K562 (cell line): ENCODE results near the gene LYPLA2. TPM values are rescaled to one million over a fixed set of nuclear protein-coding genes. Genes with fewer than 3 reads are reported as not detected.

Source experiments
- ASH1L ChIP-seq: fragments of 450-650 bp; IDR thresholded peaks from 2 replicates; pipeline ENCODE4 v1.6.1; 2018; ENCODE audit warnings: borderline replicate concordance, mild to moderate bottlenecking, low read depth; ENCODE audit not compliant: partially characterized antibody
- FOXJ2 ChIP-seq: fragments of 200-800 bp; sonication (Bioruptor generic); IDR thresholded peaks from 2 replicates; pipeline ENCODE4 v1.6.1; 2016; ENCODE audit warnings: missing genetic modification characterization, missing compliant biosample characterization
- KLF1 ChIP-seq: fragments of 450-650 bp; IDR thresholded peaks from 2 replicates; pipeline ENCODE4 v1.6.1; 2016; ENCODE audit warnings: missing genetic modification characterization, missing compliant biosample characterization
- L3MBTL2 ChIP-seq: fragments of 450-650 bp; IDR thresholded peaks from 2 replicates; pipeline ENCODE4 v1.6.1; 2016; ENCODE audit warnings: mild to moderate bottlenecking, moderate library complexity
- LEF1 ChIP-seq: fragments of 450-650 bp; IDR thresholded peaks from 2 replicates; pipeline ENCODE4 v1.6.1; 2016; ENCODE audit warnings: mild to moderate bottlenecking
- NFIC ChIP-seq: fragments of 450-650 bp; IDR thresholded peaks from 2 replicates; pipeline ENCODE4 v1.6.1; 2017; ENCODE audit warnings: mild to moderate bottlenecking, inconsistent platforms
- POLR2A ChIP-seq: fragments of 450-650 bp; conservative IDR thresholded peaks from 2 replicates; pipeline ENCODE4 v1.6.1; 2016
- POLR2G ChIP-seq: fragments of 200-400 bp; formaldehyde crosslinking; IDR thresholded peaks from 2 replicates; pipeline ENCODE4 v1.6.1; 2017; ENCODE audit warnings: low read depth, mild to moderate bottlenecking, antibody characterized with exemption, low read length, moderate library complexity
- RAD51 ChIP-seq: fragments of 450-650 bp; IDR thresholded peaks from 2 replicates; pipeline ENCODE4 v1.7.1; 2016; ENCODE audit warnings: low read depth, mild to moderate bottlenecking, borderline replicate concordance
- RBM15 ChIP-seq: fragments of 200-400 bp; formaldehyde crosslinking; IDR thresholded peaks from 2 replicates; pipeline ENCODE4 v1.6.1; 2018; ENCODE audit warnings: mild to moderate bottlenecking, low read length, moderate library complexity; ENCODE audit not compliant: insufficient read depth
- TAL1 ChIP-seq: fragments of 450-650 bp; IDR thresholded peaks from 2 replicates; pipeline ENCODE4 v1.6.1; 2016; ENCODE audit warnings: mild to moderate bottlenecking
- TARDBP ChIP-seq: fragments of 450-650 bp; IDR thresholded peaks from 2 replicates; pipeline ENCODE4 v1.6.1; 2016
- ZKSCAN1 ChIP-seq: fragments of 150-350 bp; IDR thresholded peaks from 2 replicates; pipeline ENCODE4 v1.6.1; 2016; ENCODE audit warnings: low read depth, low read length
- ZNF507 ChIP-seq: conservative IDR thresholded peaks from 2 replicates; pipeline ENCODE4 v1.6.1; 2017; ENCODE audit warnings: missing genetic modification characterization, missing compliant biosample characterization
- polyA plus RNA-seq, 8 experiments: library from polyadenylated mRNA; depleted of rRNA in 4 of 8; stranded (reverse) in 5 of 8; unstranded in 3 of 8; fragments of >200 nt; fragmentation: Nextera tagmentation in 2 of 8; fragmentation: Illumina TruSeq in 1 of 8; extraction: Ambion mirVana in 2 of 8; extraction: Trizol in 1 of 8; gene quantifications; 2 replicates each; pipeline versions ENCODE4 v1.2.1 to v1.2.3, GENCODE V29; 2011 to 2014; ENCODE audit warnings: inconsistent platforms in 1 of 8, missing spikeins in 1 of 8
- total RNA-seq, 7 experiments: library from RNA; depleted of rRNA in 6 of 7; stranded (reverse); fragments of >200 nt in 6 of 7; fragmentation: Illumina TruSeq in 2 of 7; extraction: Trizol in 2 of 7; gene quantifications; 2 replicates each; pipeline versions ENCODE4 v1.2.1 to v1.2.3, GENCODE V29; 2011 to 2021; ENCODE audit warnings: low replicate concordance in 1 of 7
- TF ChIP-seq, protein P1 (sequence below): fragments of 250-450 bp; sonication (Bioruptor Pico); IDR thresholded peaks from 2 replicates; pipeline ENCODE4 v1.4.0; 2020; ENCODE audit warnings: mild to moderate bottlenecking, moderate library complexity
- TF ChIP-seq, protein P2 (sequence below): sonication (generic); formaldehyde crosslinking; IDR thresholded peaks from 2 replicates; pipeline ENCODE4 v1.8.1; 2023; ENCODE audit warnings: mild to moderate bottlenecking, missing genetic modification reagents
- TF ChIP-seq, protein P3 (sequence below): fragments of 450-650 bp; IDR thresholded peaks from 2 replicates; pipeline ENCODE4 v1.6.1; 2016; ENCODE audit warnings: low read depth, mild to moderate bottlenecking, moderate library complexity
- TF ChIP-seq, protein P4 (sequence below): sonication (generic); formaldehyde crosslinking; IDR thresholded peaks from 2 replicates; pipeline ENCODE4 v1.8.0; 2022; ENCODE audit warnings: mild to moderate bottlenecking, missing genetic modification reagents
- TF ChIP-seq, protein P5 (sequence below): fragments of 200-800 bp; sonication (Bioruptor generic); IDR thresholded peaks from 2 replicates; pipeline ENCODE4 v1.6.1; 2017; ENCODE audit warnings: missing genetic modification characterization, missing compliant biosample characterization

The LYPLA2 gene
- total and polyA plus RNA-seq, 9 of the 15 experiments (the other 6 are each of a cell fraction or from before 2014, with no cell fraction given): 3.9 to 128 (median 60.1) TPM

DNA sequence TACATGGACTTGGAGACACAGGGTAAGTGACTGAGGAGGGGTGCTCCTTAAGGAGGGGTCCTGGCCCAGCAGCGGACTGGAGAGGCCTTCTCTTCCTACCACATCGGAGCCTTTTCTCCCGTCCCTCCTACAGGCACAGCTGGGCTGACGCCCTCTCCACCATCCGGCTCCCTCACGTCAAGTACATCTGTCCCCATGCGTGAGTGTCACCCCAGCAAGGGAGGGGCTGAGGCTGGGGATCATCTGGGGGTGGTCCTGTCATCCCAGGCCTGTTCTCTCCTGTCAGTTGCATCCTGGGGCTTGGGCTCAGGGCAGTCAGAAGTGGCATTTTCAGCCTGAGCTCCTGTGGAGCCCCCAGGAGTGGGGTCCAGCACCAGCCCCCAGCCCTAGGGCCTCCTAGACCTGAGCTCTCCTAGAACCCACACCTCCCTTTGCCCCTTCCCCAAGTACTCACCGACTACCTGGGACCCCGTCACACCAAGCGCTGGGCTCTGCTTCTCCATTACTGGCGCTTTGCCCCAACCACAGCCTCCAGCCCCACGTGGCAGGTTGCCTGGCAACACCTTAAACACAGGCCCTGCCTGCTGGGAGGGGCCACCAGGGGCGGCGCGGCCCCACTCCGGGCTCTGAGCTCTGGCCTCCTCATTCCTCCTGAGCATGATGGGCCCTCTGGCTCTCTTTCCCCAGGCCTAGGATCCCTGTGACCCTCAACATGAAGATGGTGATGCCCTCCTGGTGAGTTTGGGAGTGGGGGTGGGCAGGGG, 2.3 kb downstream of the LYPLA2 start (continued):
- no peak for TF ChIP-seq RBM15
- TF ChIP-seq POLR2G: peak; percentile 74
- TF ChIP-seq ASH1L: no peak
- TF ChIP-seq, protein P1, sequence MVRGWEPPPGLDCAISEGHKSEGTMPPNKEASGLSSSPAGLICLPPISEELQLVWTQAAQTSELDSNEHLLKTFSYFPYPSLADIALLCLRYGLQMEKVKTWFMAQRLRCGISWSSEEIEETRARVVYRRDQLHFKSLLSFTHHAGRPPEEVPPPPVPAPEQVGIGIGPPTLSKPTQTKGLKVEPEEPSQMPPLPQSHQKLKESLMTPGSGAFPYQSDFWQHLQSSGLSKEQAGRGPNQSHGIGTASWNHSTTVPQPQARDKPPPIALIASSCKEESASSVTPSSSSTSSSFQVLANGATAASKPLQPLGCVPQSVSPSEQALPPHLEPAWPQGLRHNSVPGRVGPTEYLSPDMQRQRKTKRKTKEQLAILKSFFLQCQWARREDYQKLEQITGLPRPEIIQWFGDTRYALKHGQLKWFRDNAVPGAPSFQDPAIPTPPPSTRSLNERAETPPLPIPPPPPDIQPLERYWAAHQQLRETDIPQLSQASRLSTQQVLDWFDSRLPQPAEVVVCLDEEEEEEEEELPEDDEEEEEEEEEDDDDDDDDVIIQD: no peak
- TF ChIP-seq, protein P2, sequence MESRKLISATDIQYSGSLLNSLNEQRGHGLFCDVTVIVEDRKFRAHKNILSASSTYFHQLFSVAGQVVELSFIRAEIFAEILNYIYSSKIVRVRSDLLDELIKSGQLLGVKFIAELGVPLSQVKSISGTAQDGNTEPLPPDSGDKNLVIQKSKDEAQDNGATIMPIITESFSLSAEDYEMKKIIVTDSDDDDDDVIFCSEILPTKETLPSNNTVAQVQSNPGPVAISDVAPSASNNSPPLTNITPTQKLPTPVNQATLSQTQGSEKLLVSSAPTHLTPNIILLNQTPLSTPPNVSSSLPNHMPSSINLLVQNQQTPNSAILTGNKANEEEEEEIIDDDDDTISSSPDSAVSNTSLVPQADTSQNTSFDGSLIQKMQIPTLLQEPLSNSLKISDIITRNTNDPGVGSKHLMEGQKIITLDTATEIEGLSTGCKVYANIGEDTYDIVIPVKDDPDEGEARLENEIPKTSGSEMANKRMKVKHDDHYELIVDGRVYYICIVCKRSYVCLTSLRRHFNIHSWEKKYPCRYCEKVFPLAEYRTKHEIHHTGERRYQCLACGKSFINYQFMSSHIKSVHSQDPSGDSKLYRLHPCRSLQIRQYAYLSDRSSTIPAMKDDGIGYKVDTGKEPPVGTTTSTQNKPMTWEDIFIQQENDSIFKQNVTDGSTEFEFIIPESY (CRISPR knock-in tag): 0 out of 2 replicates have a peak, but pooled peaks have one; percentile 25
- TF ChIP-seq KLF1 (tag): 0 out of 2 replicates have a peak, but pooled peaks have one; percentile 40
- TF ChIP-seq, protein P3, sequence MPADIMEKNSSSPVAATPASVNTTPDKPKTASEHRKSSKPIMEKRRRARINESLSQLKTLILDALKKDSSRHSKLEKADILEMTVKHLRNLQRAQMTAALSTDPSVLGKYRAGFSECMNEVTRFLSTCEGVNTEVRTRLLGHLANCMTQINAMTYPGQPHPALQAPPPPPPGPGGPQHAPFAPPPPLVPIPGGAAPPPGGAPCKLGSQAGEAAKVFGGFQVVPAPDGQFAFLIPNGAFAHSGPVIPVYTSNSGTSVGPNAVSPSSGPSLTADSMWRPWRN: no peak
- peak; percentile 38; the same call in 1 of the 2 replicates for TF ChIP-seq RAD51
- no peak for TF ChIP-seq TARDBP
- no peak for TF ChIP-seq TAL1
- TF ChIP-seq, protein P4, sequence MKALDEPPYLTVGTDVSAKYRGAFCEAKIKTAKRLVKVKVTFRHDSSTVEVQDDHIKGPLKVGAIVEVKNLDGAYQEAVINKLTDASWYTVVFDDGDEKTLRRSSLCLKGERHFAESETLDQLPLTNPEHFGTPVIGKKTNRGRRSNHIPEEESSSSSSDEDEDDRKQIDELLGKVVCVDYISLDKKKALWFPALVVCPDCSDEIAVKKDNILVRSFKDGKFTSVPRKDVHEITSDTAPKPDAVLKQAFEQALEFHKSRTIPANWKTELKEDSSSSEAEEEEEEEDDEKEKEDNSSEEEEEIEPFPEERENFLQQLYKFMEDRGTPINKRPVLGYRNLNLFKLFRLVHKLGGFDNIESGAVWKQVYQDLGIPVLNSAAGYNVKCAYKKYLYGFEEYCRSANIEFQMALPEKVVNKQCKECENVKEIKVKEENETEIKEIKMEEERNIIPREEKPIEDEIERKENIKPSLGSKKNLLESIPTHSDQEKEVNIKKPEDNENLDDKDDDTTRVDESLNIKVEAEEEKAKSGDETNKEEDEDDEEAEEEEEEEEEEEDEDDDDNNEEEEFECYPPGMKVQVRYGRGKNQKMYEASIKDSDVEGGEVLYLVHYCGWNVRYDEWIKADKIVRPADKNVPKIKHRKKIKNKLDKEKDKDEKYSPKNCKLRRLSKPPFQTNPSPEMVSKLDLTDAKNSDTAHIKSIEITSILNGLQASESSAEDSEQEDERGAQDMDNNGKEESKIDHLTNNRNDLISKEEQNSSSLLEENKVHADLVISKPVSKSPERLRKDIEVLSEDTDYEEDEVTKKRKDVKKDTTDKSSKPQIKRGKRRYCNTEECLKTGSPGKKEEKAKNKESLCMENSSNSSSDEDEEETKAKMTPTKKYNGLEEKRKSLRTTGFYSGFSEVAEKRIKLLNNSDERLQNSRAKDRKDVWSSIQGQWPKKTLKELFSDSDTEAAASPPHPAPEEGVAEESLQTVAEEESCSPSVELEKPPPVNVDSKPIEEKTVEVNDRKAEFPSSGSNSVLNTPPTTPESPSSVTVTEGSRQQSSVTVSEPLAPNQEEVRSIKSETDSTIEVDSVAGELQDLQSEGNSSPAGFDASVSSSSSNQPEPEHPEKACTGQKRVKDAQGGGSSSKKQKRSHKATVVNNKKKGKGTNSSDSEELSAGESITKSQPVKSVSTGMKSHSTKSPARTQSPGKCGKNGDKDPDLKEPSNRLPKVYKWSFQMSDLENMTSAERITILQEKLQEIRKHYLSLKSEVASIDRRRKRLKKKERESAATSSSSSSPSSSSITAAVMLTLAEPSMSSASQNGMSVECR (CRISPR knock-in tag): peak; percentile 57; the same call in 1 of the 2 replicates
- TF ChIP-seq POLR2A: peak; percentile 34; the same call in 1 of the 2 replicates
- TF ChIP-seq NFIC: peak; percentile 41
- no peak for TF ChIP-seq ZNF507 (tag)
- no peak for TF ChIP-seq LEF1
- no peak for TF ChIP-seq L3MBTL2
- TF ChIP-seq, protein P5, sequence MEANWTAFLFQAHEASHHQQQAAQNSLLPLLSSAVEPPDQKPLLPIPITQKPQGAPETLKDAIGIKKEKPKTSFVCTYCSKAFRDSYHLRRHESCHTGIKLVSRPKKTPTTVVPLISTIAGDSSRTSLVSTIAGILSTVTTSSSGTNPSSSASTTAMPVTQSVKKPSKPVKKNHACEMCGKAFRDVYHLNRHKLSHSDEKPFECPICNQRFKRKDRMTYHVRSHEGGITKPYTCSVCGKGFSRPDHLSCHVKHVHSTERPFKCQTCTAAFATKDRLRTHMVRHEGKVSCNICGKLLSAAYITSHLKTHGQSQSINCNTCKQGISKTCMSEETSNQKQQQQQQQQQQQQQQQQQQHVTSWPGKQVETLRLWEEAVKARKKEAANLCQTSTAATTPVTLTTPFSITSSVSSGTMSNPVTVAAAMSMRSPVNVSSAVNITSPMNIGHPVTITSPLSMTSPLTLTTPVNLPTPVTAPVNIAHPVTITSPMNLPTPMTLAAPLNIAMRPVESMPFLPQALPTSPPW: peak; percentile 74
- TF ChIP-seq ZKSCAN1: no peak
- TF ChIP-seq FOXJ2 (tag): peak; percentile 87
